GM12878 (cell line): ENCODE results near the gene ATP13A5. TPM values are rescaled to one million over a fixed set of nuclear protein-coding genes. Genes with fewer than 3 reads are reported as not detected.

Source experiments
- polyA plus RNA-seq, 11 experiments: library from polyadenylated mRNA; depleted of rRNA in 4 of 11; unstranded in 6 of 11; stranded (reverse) in 5 of 11; fragments of >200 nt; fragmentation: Nextera tagmentation in 4 of 11; fragmentation: Illumina TruSeq in 1 of 11; extraction: Ambion mirVana in 4 of 11; extraction: Trizol in 1 of 11; gene quantifications; 1 replicate in 1 of 11; 2 replicates in 10 of 11; pipeline versions ENCODE4 v1.2.1 to v1.2.3, GENCODE V29; 2011 to 2016; ENCODE audit warnings: inconsistent platforms in 2 of 11, missing spikeins in 2 of 11, low read depth in 1 of 11
- total RNA-seq, 4 experiments: library from RNA; depleted of rRNA in 3 of 4; stranded (reverse); fragments of >200 nt in 3 of 4; fragmentation: Illumina TruSeq in 1 of 4; extraction: Trizol in 1 of 4; gene quantifications; 2 replicates each; pipeline versions ENCODE4 v1.2.1 to v1.2.3, GENCODE V29; 2013 to 2021

Gene ATP13A5
- total and polyA plus RNA-seq, 10 of the 15 experiments (the other 5 are each of a cell fraction or from before 2014, with no cell fraction given): not detected

Other genes with a start within 250 kb of the ATP13A5 start
- not detected in 2 replicates for gene PLAAT1, start 137.5 kb downstream of the ATP13A5 start, total RNA-seq (2014; rRNA removed)
- not detected in 2 replicates for gene PLAAT1, start 137.5 kb downstream of the ATP13A5 start, total RNA-seq (2014; rRNA removed; fragmentation: Illumina TruSeq; extraction: Trizol)
- gene PLAAT1, start 137.5 kb downstream of the ATP13A5 start, total RNA-seq (2021): not detected in 2 replicates
- not detected in 2 replicates for gene PLAAT1, start 137.5 kb downstream of the ATP13A5 start, polyA plus RNA-seq (2011; rRNA removed)
- not detected in 2 replicates for gene PLAAT1, start 137.5 kb downstream of the ATP13A5 start, polyA plus RNA-seq (2014; fragmentation: Illumina TruSeq; extraction: Trizol)
- not detected for gene PLAAT1, start 137.5 kb downstream of the ATP13A5 start, polyA plus RNA-seq (2014; fragmentation: Nextera tagmentation; extraction: Ambion mirVana)
- not detected in 2 replicates for gene PLAAT1, start 137.5 kb downstream of the ATP13A5 start, polyA plus RNA-seq (2014; rRNA removed)
- not detected for gene PLAAT1, start 137.5 kb downstream of the ATP13A5 start, polyA plus RNA-seq (2016; fragmentation: Nextera tagmentation; extraction: Ambion mirVana)
- gene ATP13A4, start 176.1 kb upstream of the ATP13A5 start, total RNA-seq (2014; rRNA removed): 0.49 and 1.4 TPM in 2 replicates
- 0.78 and 1.3 TPM in 2 replicates for gene ATP13A4, start 176.1 kb upstream of the ATP13A5 start, total RNA-seq (2014; rRNA removed; fragmentation: Illumina TruSeq; extraction: Trizol)
- gene ATP13A4, start 176.1 kb upstream of the ATP13A5 start, total RNA-seq (2021): 1.0 TPM in 2 replicates
- gene ATP13A4, start 176.1 kb upstream of the ATP13A5 start, polyA plus RNA-seq (2011; rRNA removed): 1.7 and 1.9 TPM in 2 replicates
- gene ATP13A4, start 176.1 kb upstream of the ATP13A5 start, polyA plus RNA-seq (2014; fragmentation: Illumina TruSeq; extraction: Trizol): 1.00 and 1.2 TPM in 2 replicates
- under 1 TPM; 0.29 to 0.75 TPM for gene ATP13A4, start 176.1 kb upstream of the ATP13A5 start, polyA plus RNA-seq (2014; fragmentation: Nextera tagmentation; extraction: Ambion mirVana)
- 0.37 and 1.1 TPM in 2 replicates for gene ATP13A4, start 176.1 kb upstream of the ATP13A5 start, polyA plus RNA-seq (2014; rRNA removed)
- gene ATP13A4, start 176.1 kb upstream of the ATP13A5 start, polyA plus RNA-seq (2016; fragmentation: Nextera tagmentation; extraction: Ambion mirVana): under 1 TPM in 1 of 2 experiments, not detected in 1; 0.86 TPM
- gene OPA1, start 214.5 kb upstream of the ATP13A5 start, total RNA-seq (2014; rRNA removed): 56.0 and 69.6 TPM in 2 replicates
- 97.9 and 108 TPM in 2 replicates for gene OPA1, start 214.5 kb upstream of the ATP13A5 start, total RNA-seq (2014; rRNA removed; fragmentation: Illumina TruSeq; extraction: Trizol)
- gene OPA1, start 214.5 kb upstream of the ATP13A5 start, total RNA-seq (2021): 73.7 and 82.1 TPM in 2 replicates
- 76.2 and 99.1 TPM in 2 replicates for gene OPA1, start 214.5 kb upstream of the ATP13A5 start, polyA plus RNA-seq (2011; rRNA removed)
- 82.6 and 85.2 TPM in 2 replicates for gene OPA1, start 214.5 kb upstream of the ATP13A5 start, polyA plus RNA-seq (2014; fragmentation: Illumina TruSeq; extraction: Trizol)
- gene OPA1, start 214.5 kb upstream of the ATP13A5 start, polyA plus RNA-seq (2014; fragmentation: Nextera tagmentation; extraction: Ambion mirVana): 10 to 100 TPM; 14.7 to 22.1 TPM
- 44.1 and 54.5 TPM in 2 replicates for gene OPA1, start 214.5 kb upstream of the ATP13A5 start, polyA plus RNA-seq (2014; rRNA removed)
- gene OPA1, start 214.5 kb upstream of the ATP13A5 start, polyA plus RNA-seq (2016; fragmentation: Nextera tagmentation; extraction: Ambion mirVana): 10 to 100 TPM; 56.3 to 62.3 TPM